H9 (cell line): ENCODE results near the gene OR11L1. TPM values are rescaled to one million over a fixed set of nuclear protein-coding genes. Genes with fewer than 3 reads are reported as not detected.

Experiments used
- DNase-seq: peaks from one replicate; pipeline ENCODE4 v3.0.0-alpha.2; 2017
- H2AFZ ChIP-seq: one replicate; pipeline ENCODE4 v1.6.1; 2013; ENCODE audit warnings: mild to moderate bottlenecking, low read length, control low read depth, moderate library complexity
- H2AK5ac ChIP-seq: 2 replicates; pipeline ENCODE4 v1.6.1; 2013; ENCODE audit warnings: low read length, control low read depth, mixed read lengths; ENCODE audit not compliant: insufficient read length
- H2BK120ac ChIP-seq: one replicate; pipeline ENCODE4 v1.6.1; 2013; ENCODE audit warnings: low read depth, mild to moderate bottlenecking, low read length, control low read depth, inconsistent platforms; ENCODE audit not compliant: poor library complexity, severe bottlenecking
- H2BK12ac ChIP-seq: 2 replicates; pipeline ENCODE4 v1.6.1; 2013; ENCODE audit warnings: low read length, control low read depth, mixed read lengths, low read depth; ENCODE audit not compliant: insufficient read length
- H2BK15ac ChIP-seq: 2 replicates; pipeline ENCODE4 v1.6.1; 2013; ENCODE audit warnings: low read depth, low read length, control low read depth
- H2BK20ac ChIP-seq: one replicate; pipeline ENCODE4 v1.6.1; 2013; ENCODE audit warnings: low read depth, mild to moderate bottlenecking, low read length, control low read depth, inconsistent platforms; ENCODE audit not compliant: poor library complexity, severe bottlenecking
- H2BK5ac ChIP-seq: 2 replicates; pipeline ENCODE4 v1.6.1; 2013; ENCODE audit warnings: low read length, control low read depth, mixed read lengths; ENCODE audit not compliant: insufficient read length
- H3K14ac ChIP-seq: 2 replicates; pipeline ENCODE4 v1.6.1; 2013; ENCODE audit warnings: low read length, control low read depth; ENCODE audit not compliant: insufficient read depth
- H3K18ac ChIP-seq: 2 replicates; pipeline ENCODE4 v1.6.1; 2013; ENCODE audit warnings: low read depth, mild to moderate bottlenecking, mixed read lengths, low read length, control low read depth; ENCODE audit not compliant: insufficient read length
- H3K23ac ChIP-seq: 2 replicates; pipeline ENCODE4 v1.6.1; 2013; ENCODE audit warnings: low read length, control low read depth, mixed read lengths, low read depth; ENCODE audit not compliant: insufficient read length
- H3K23me2 ChIP-seq: 2 replicates; pipeline ENCODE4 v1.6.1; 2013; ENCODE audit warnings: low read depth, mild to moderate bottlenecking, mixed read lengths, low read length, control low read depth; ENCODE audit not compliant: insufficient read length, poor library complexity, severe bottlenecking
- H3K27ac ChIP-seq: 2 replicates; pipeline ENCODE4 v1.5.1; 2013; ENCODE audit warnings: low read length, control low read depth, mixed read lengths, low read depth; ENCODE audit not compliant: insufficient read length
- H3K27me3 ChIP-seq: 2 replicates; pipeline ENCODE4 v1.6.1; 2013; ENCODE audit warnings: low read length, control low read depth, inconsistent platforms; ENCODE audit not compliant: insufficient read depth
- H3K4ac ChIP-seq: 2 replicates; pipeline ENCODE4 v1.6.1; 2013; ENCODE audit warnings: low read depth, mild to moderate bottlenecking, control low read depth, inconsistent platforms, low read length, moderate library complexity
- H3K4me1 ChIP-seq: 2 replicates; pipeline ENCODE4 v1.6.1; 2013; ENCODE audit warnings: low read length, control low read depth, inconsistent platforms; ENCODE audit not compliant: insufficient read depth
- H3K4me2 ChIP-seq: 2 replicates; pipeline ENCODE4 v1.6.1; 2013; ENCODE audit warnings: low read length, control low read depth, mixed read lengths; ENCODE audit not compliant: insufficient read length, insufficient read depth
- H3K56ac ChIP-seq: 2 replicates; pipeline ENCODE4 v1.6.1; 2013; ENCODE audit warnings: low read depth, mild to moderate bottlenecking, mixed read lengths, low read length, control low read depth; ENCODE audit not compliant: insufficient read length
- H3K79me1 ChIP-seq: 2 replicates; pipeline ENCODE4 v1.6.1; 2013; ENCODE audit warnings: low read depth, mild to moderate bottlenecking, moderate library complexity, low read length, control low read depth, inconsistent platforms; ENCODE audit not compliant: insufficient read depth, poor library complexity, severe bottlenecking
- H3K79me2 ChIP-seq: 2 replicates; pipeline ENCODE4 v1.6.1; 2013; ENCODE audit warnings: low read length, control low read depth, inconsistent platforms; ENCODE audit not compliant: insufficient read depth
- H3K9ac ChIP-seq: 2 replicates; pipeline ENCODE4 v1.6.1; 2013; ENCODE audit warnings: low read length, control low read depth, mixed read lengths; ENCODE audit not compliant: insufficient read length; ENCODE audit errors: extremely low read depth
- H3K9me3 ChIP-seq: one replicate; pipeline ENCODE4 v1.6.1; 2013; ENCODE audit warnings: low read depth, low read length, inconsistent platforms; ENCODE audit not compliant: control insufficient read depth
- H3T11ph ChIP-seq: one replicate; pipeline ENCODE4 v1.6.1; 2013; ENCODE audit warnings: mild to moderate bottlenecking, low read length, control low read depth, inconsistent platforms
- H4K20me1 ChIP-seq: one replicate; pipeline ENCODE4 v1.6.1; 2013; ENCODE audit not compliant: control insufficient read depth, insufficient read length, insufficient read depth
- H4K5ac ChIP-seq: 2 replicates; pipeline ENCODE4 v1.6.1; 2013; ENCODE audit warnings: low read depth, mild to moderate bottlenecking, mixed read lengths, low read length, control low read depth; ENCODE audit not compliant: insufficient read length
- H4K8ac ChIP-seq: replicated peaks from 2 replicates; pipeline ENCODE4 v1.6.1; 2013; ENCODE audit warnings: low read length, control low read depth, mixed read lengths, low read depth; ENCODE audit not compliant: insufficient read length
- H4K91ac ChIP-seq: 2 replicates; pipeline ENCODE4 v1.6.1; 2013; ENCODE audit warnings: low read depth, mild to moderate bottlenecking, moderate library complexity, mixed read lengths, low read length, control low read depth; ENCODE audit not compliant: insufficient read length
- H3K27ac Mint-ChIP-seq, 3 experiments: 2 replicates in 2 of 3; 3 replicates in 1 of 3; pipeline ENCODE4 v1.8.0; 2020 to 2021; ENCODE audit warnings: mixed read lengths in 3 of 3, mild to moderate bottlenecking in 1 of 3, moderate library complexity in 1 of 3
- H3K27me3 Mint-ChIP-seq: 2 replicates; pipeline ENCODE4 v1.8.0; 2021; ENCODE audit warnings: low read depth, mild to moderate bottlenecking, moderate library complexity, mixed read lengths
- H3K36me3 Mint-ChIP-seq, 3 experiments: 2 replicates in 2 of 3; 3 replicates in 1 of 3; pipeline ENCODE4 v1.8.0; 2020 to 2021; ENCODE audit warnings: low read depth in 3 of 3, mixed read lengths in 3 of 3; ENCODE audit not compliant: insufficient read depth in 1 of 3
- H3K4me1 Mint-ChIP-seq, 2 experiments: 2 replicates each; pipeline ENCODE4 v1.8.0; 2020; ENCODE audit warnings: mixed read lengths in 2 of 2
- H3K4me3 Mint-ChIP-seq, 2 experiments: 2 replicates in 1 of 2; 3 replicates in 1 of 2; pipeline ENCODE4 v1.8.0; 2020 to 2021; ENCODE audit warnings: mild to moderate bottlenecking in 2 of 2, mixed read lengths in 2 of 2, moderate library complexity in 1 of 2
- H3K9me3 Mint-ChIP-seq, 2 experiments: 2 replicates in 1 of 2; 3 replicates in 1 of 2; pipeline ENCODE4 v1.8.0; 2020; ENCODE audit warnings: mild to moderate bottlenecking in 2 of 2, mixed read lengths in 2 of 2, moderate library complexity in 1 of 2
- WGBS: extraction: QIAGEN DNeasy Blood & Tissue Kit; methylation state at CpG from one replicate; pipeline ENCODE4 v1.1.7; 2013; ENCODE audit warnings: missing lambda C conversion rate, low lambda C conversion rate, mixed read lengths; ENCODE audit not compliant: insufficient read length; ENCODE audit errors: extremely low coverage; 5-methylcytosine and 5-hydroxymethylcytosine counted together
- total RNA-seq: library from RNA; stranded (reverse); gene quantifications from 2 replicates; pipeline ENCODE4 v1.2.1, GENCODE V29; 2021
- TF ChIP-seq, protein P1 (sequence below): fragments of 200-600 bp; sonication (generic); conservative IDR thresholded peaks from 3 replicates; pipeline ENCODE4 v1.8.0; 2021; ENCODE audit warnings: antibody characterized with exemption, mild to moderate bottlenecking

OR11L1 gene
- total RNA-seq, 1 experiment from 2014 or later = not detected

DNA sequence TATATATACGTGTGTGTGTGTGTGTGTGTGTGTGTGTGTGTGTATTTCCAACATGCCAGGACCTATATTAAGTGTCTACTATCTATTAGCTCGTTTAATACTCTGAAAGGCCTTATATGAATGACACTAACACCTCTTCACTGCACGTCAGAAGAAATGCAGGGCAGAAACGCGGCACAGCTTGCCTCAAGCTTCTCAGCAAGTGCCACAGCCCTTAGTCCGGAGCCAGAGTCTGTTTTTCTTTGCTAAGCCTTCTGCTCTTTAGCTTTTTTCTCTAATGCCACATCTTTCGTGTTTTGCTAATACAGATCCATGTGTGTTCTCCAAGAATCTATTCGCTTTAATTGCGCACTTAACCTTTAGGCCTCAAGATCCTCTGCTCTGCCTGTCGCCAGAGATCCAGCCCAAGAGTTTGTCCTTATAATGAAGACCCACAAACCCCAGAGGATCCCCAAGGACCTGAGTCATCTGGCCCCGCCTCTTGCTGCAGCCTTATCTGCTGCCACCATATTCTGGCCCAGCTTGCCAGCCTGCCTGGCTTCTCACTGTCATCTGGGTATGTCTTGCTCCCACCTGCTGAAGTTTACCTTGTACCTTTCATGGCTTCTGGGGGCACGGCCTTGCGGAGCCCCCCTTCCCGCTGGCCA lies 13.3 kb upstream of the OR11L1 start:
- no peak overlapping the region for H2AK5ac ChIP-seq
- no peak overlapping the region for H2BK120ac ChIP-seq
- no peak overlapping the region for H3K4me2 ChIP-seq
- no peak overlapping the region for H2AFZ ChIP-seq
- no CpG with 5 or more reads among the region's 14 CpGs for WGBS
- Mint-ChIP-seq H3K27me3 (peaks cover 10% of the 10 kb centered on the region), H3K4me3 (no peak overlapping the region; a peak in 1 of 5 replicates), H3K27ac (no peak overlapping the region), H3K4me1 (peaks cover 0 to 10% of the 10 kb centered on the region in 2 experiments; a peak in 3 of 4 replicates), H3K9me3 (peaks cover 51 to 69% of the 10 kb centered on the region in 2 experiments), H3K36me3 (no peaks in the 10 kb centered on the region; a peak in 1 of 7 replicates)
- H3K4ac ChIP-seq = no peak overlapping the region
- H4K5ac ChIP-seq = no peak overlapping the region
- peaks cover 2% of the 10 kb centered on the region; the same call in 1 of the 2 replicates for H3K27me3 ChIP-seq
- no peak for DNase-seq
- no peak overlapping the region for H2BK5ac ChIP-seq
- H3K23me2 ChIP-seq = no peaks in the 10 kb centered on the region
- no peak overlapping the region for H3K23ac ChIP-seq
- no peak overlapping the region for H2BK15ac ChIP-seq
- no peak overlapping the region for H3T11ph ChIP-seq
- H3K18ac ChIP-seq = no peak overlapping the region
- H4K20me1 ChIP-seq = no peaks in the 10 kb centered on the region
- H3K27ac ChIP-seq = no peak overlapping the region
- peaks cover 2% of the 10 kb centered on the region; the same call in 1 of the 2 replicates for H3K79me2 ChIP-seq
- H3K9ac ChIP-seq = no peak overlapping the region
- no peaks in the 10 kb centered on the region for H3K79me1 ChIP-seq
- H4K8ac ChIP-seq = no peak overlapping the region
- H2BK12ac ChIP-seq = no peak overlapping the region
- TF ChIP-seq, protein P1, sequence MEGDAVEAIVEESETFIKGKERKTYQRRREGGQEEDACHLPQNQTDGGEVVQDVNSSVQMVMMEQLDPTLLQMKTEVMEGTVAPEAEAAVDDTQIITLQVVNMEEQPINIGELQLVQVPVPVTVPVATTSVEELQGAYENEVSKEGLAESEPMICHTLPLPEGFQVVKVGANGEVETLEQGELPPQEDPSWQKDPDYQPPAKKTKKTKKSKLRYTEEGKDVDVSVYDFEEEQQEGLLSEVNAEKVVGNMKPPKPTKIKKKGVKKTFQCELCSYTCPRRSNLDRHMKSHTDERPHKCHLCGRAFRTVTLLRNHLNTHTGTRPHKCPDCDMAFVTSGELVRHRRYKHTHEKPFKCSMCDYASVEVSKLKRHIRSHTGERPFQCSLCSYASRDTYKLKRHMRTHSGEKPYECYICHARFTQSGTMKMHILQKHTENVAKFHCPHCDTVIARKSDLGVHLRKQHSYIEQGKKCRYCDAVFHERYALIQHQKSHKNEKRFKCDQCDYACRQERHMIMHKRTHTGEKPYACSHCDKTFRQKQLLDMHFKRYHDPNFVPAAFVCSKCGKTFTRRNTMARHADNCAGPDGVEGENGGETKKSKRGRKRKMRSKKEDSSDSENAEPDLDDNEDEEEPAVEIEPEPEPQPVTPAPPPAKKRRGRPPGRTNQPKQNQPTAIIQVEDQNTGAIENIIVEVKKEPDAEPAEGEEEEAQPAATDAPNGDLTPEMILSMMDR = no peak
- H4K91ac ChIP-seq = no peak overlapping the region
- peaks cover 14% of the 10 kb centered on the region for H3K9me3 ChIP-seq
- H3K14ac ChIP-seq = no peak overlapping the region
- H3K56ac ChIP-seq = no peak overlapping the region
- H3K4me1 ChIP-seq = no peaks in the 10 kb centered on the region
- H2BK20ac ChIP-seq = no peak overlapping the region
